ENCODE data around the gene SEC24D. TPM values are rescaled to one million over a fixed set of nuclear protein-coding genes. Genes with fewer than 3 reads are reported as not detected.

Gene SEC24D
- total RNA-seq, 4 donors from 2014 or later: 9.7 to 37.9 (median 17.0) TPM

- no peaks in the 10 kb centered on the region for H3K36me3 ChIP-seq
- no peaks in the 10 kb centered on the region for H3K9me3 ChIP-seq
- 0 to 3% methylated on average over 11 to 29 of the region's 29 CpGs for WGBS, 2 donors (ENCODE audit: low coverage in 1 of 2)
- DNase-seq: peak; percentile 55
- peaks cover 7 to 21% (median 11%) of the 10 kb centered on the region in 4 donors for H3K4me1 ChIP-seq
- TF ChIP-seq CTCF (IDR thresholded peaks at IDR 0.05): no peak
- TF ChIP-seq POLR2AphosphoS5 (IDR thresholded peaks at IDR 0.05): no peak
- TF ChIP-seq EP300 (IDR thresholded peaks at IDR 0.05; ENCODE audit: low read depth): no peak
- no peak for TF ChIP-seq POLR2A (IDR thresholded peaks at IDR 0.05)
- H3K27ac ChIP-seq: peak overlapping the region; percentile 96 to 99 (median 98)
- H3K4me3 ChIP-seq: peak overlapping the region; percentile 47 to 97 (median 86)
- in situ Hi-C loops (cut with MboI; ENCODE audit: low pct_ligation_motif_present in 1 of 4, low pct_unique_long_range_greater_than_20kb in 1 of 4, low sequenced_read_pairs in 3 of 4) (no loop called here), intact Hi-C loops (cut with DNase I; ENCODE audit: low total_unique reads) (loop anchor here (5.0 to 10.0 kb wide), 2 partner anchors 48 to 131 kb away; partner anchors contain the start of gene SYNPO2)
- no peaks in the 10 kb centered on the region for H3K27me3 ChIP-seq
These were observed 585 bp upstream of the SEC24D start for GRCh38 chr4:118836301-118837120.

- in situ Hi-C loops (cut with MboI; ENCODE audit: low pct_ligation_motif_present in 1 of 4, low pct_unique_long_range_greater_than_20kb in 1 of 4, low sequenced_read_pairs in 3 of 4): no loop called here
- intact Hi-C loops (cut with DNase I; ENCODE audit: low total_unique reads): loop anchor here (5.0 to 10.0 kb wide), 2 partner anchors 50 to 132 kb away; partner anchors contain the start of gene SYNPO2
These were observed 861 bp downstream of the SEC24D start for GRCh38 chr4:118834960-118835569.

GRCh38 chr4:118834070-118834469, 1.9 kb downstream of the SEC24D start:
- H3K27ac ChIP-seq: peak overlapping the region in 3 of 4 donors; percentile 96 to 99 (median 97)
- no peaks in the 10 kb centered on the region for H3K36me3 ChIP-seq
- TF ChIP-seq POLR2A (IDR thresholded peaks at IDR 0.05) (no peak), CTCF (IDR thresholded peaks at IDR 0.05) (no peak), POLR2AphosphoS5 (IDR thresholded peaks at IDR 0.05) (no peak), EP300 (IDR thresholded peaks at IDR 0.05; ENCODE audit: low read depth) (no peak)
- H3K27me3 ChIP-seq: no peaks in the 10 kb centered on the region
- 53 to 57% methylated on average over 4 of the region's 4 CpGs for whole genome bisulfite sequencing, 2 donors (ENCODE audit: low coverage in 1 of 2)
- DNase-seq: no peak
- no peaks in the 10 kb centered on the region for H3K9me3 ChIP-seq
- intact Hi-C loops (cut with DNase I; ENCODE audit: low total_unique reads) (loop anchor here (10.0 kb wide), 1 partner anchor 51 kb away; the partner anchor contains the start of gene SYNPO2), in situ Hi-C loops (cut with MboI; ENCODE audit: low pct_ligation_motif_present in 1 of 4, low pct_unique_long_range_greater_than_20kb in 1 of 4, low sequenced_read_pairs in 3 of 4) (no loop called here)
- peaks cover 7 to 36% (median 11%) of the 10 kb centered on the region in 4 donors for H3K4me1 ChIP-seq
- H3K4me3 ChIP-seq: no peak overlapping the region

More at GRCh38 chr4:118834960-118835569, 861 bp downstream of the SEC24D start:
- H3K27ac ChIP-seq: peak overlapping the region; percentile 96 to 99 (median 98)
- no peaks in the 10 kb centered on the region for H3K36me3 ChIP-seq
- WGBS, 2 donors (ENCODE audit: low coverage in 1 of 2): 1% methylated on average over 13 of the region's 13 CpGs; no CpG with 5 or more reads in 1 of the 2 donors
- H3K4me1 ChIP-seq: peaks cover 7 to 32% (median 11%) of the 10 kb centered on the region in 4 donors
- no peaks in the 10 kb centered on the region for H3K27me3 ChIP-seq
- DNase-seq: peak; percentile 70
- no peaks in the 10 kb centered on the region for H3K9me3 ChIP-seq
- peak overlapping the region; percentile 83 to 97 (median 87) for H3K4me3 ChIP-seq
- no peak for TF ChIP-seq CTCF (IDR thresholded peaks at IDR 0.05)
- no peak for TF ChIP-seq EP300 (IDR thresholded peaks at IDR 0.05; ENCODE audit: low read depth)
- TF ChIP-seq POLR2AphosphoS5 (IDR thresholded peaks at IDR 0.05): peak; percentile 62 to 79 (median 62)
- TF ChIP-seq POLR2A (IDR thresholded peaks at IDR 0.05): peak; percentile 45

Measured in transverse colon (tissue), 4 donors.